OCI-LY3 (cell line): ENCODE results near the gene ARID1B.

ENCODE experiments used
- EZH2phosphoT487 ChIP-seq: fragments of 200-600 bp; shearing (Covaris generic); IDR thresholded peaks from 2 replicates; pipeline ENCODE4 v1.6.1; 2018; ENCODE audit warnings: antibody characterized with exemption, mixed run types, low read depth
- TF ChIP-seq, protein P1 (sequence below): fragments of 200-600, 300-600 bp; sonication (generic); IDR thresholded peaks from 2 replicates; pipeline ENCODE4 v1.5.1; 2014; ENCODE audit warnings: antibody characterized with exemption, low read length, low read depth

DNA sequence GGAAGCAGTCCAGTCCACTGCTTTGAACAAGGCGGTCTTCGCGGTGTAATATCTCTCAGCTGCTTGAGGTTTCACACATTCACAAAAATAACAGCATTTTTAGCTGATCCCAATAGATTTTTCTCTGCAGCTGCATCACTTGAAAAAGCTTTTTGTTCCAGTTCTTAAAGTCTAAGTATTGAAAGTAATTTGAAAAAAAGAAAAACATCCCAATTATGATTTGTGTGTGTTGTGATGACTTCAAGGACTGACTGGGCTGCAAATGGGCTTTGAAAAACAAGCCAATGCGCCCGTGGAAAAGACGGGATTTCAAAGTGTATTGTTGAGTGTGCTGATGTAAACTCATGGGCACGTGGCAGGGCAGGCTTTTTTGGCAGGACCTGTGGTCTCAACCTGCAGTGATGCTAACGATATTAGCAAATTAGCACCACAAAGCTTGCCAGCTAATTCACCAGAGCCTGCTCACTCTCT, 395.1 kb downstream of the ARID1B start:
- TF ChIP-seq, protein P1, sequence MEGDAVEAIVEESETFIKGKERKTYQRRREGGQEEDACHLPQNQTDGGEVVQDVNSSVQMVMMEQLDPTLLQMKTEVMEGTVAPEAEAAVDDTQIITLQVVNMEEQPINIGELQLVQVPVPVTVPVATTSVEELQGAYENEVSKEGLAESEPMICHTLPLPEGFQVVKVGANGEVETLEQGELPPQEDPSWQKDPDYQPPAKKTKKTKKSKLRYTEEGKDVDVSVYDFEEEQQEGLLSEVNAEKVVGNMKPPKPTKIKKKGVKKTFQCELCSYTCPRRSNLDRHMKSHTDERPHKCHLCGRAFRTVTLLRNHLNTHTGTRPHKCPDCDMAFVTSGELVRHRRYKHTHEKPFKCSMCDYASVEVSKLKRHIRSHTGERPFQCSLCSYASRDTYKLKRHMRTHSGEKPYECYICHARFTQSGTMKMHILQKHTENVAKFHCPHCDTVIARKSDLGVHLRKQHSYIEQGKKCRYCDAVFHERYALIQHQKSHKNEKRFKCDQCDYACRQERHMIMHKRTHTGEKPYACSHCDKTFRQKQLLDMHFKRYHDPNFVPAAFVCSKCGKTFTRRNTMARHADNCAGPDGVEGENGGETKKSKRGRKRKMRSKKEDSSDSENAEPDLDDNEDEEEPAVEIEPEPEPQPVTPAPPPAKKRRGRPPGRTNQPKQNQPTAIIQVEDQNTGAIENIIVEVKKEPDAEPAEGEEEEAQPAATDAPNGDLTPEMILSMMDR: no peak
- no peak for TF ChIP-seq EZH2phosphoT487
